H9 (cell line): ENCODE results near the gene UBIAD1. TPM values are rescaled to one million over a fixed set of nuclear protein-coding genes. Genes with fewer than 3 reads are reported as not detected.

Experiments
- DNase-seq: peaks from one replicate; pipeline ENCODE4 v3.0.0-alpha.2; 2017
- H2AFZ ChIP-seq: one replicate; pipeline ENCODE4 v1.6.1; 2013; ENCODE audit warnings: mild to moderate bottlenecking, low read length, control low read depth, moderate library complexity
- H2AK5ac ChIP-seq: 2 replicates; pipeline ENCODE4 v1.6.1; 2013; ENCODE audit warnings: low read length, control low read depth, mixed read lengths; ENCODE audit not compliant: insufficient read length
- H2BK120ac ChIP-seq: one replicate; pipeline ENCODE4 v1.6.1; 2013; ENCODE audit warnings: low read depth, mild to moderate bottlenecking, low read length, control low read depth, inconsistent platforms; ENCODE audit not compliant: poor library complexity, severe bottlenecking
- H2BK12ac ChIP-seq: 2 replicates; pipeline ENCODE4 v1.6.1; 2013; ENCODE audit warnings: low read length, control low read depth, mixed read lengths, low read depth; ENCODE audit not compliant: insufficient read length
- H2BK15ac ChIP-seq: 2 replicates; pipeline ENCODE4 v1.6.1; 2013; ENCODE audit warnings: low read depth, low read length, control low read depth
- H2BK20ac ChIP-seq: one replicate; pipeline ENCODE4 v1.6.1; 2013; ENCODE audit warnings: low read depth, mild to moderate bottlenecking, low read length, control low read depth, inconsistent platforms; ENCODE audit not compliant: poor library complexity, severe bottlenecking
- H2BK5ac ChIP-seq: 2 replicates; pipeline ENCODE4 v1.6.1; 2013; ENCODE audit warnings: low read length, control low read depth, mixed read lengths; ENCODE audit not compliant: insufficient read length
- H3K14ac ChIP-seq: 2 replicates; pipeline ENCODE4 v1.6.1; 2013; ENCODE audit warnings: low read length, control low read depth; ENCODE audit not compliant: insufficient read depth
- H3K18ac ChIP-seq: 2 replicates; pipeline ENCODE4 v1.6.1; 2013; ENCODE audit warnings: low read depth, mild to moderate bottlenecking, mixed read lengths, low read length, control low read depth; ENCODE audit not compliant: insufficient read length
- H3K23ac ChIP-seq: 2 replicates; pipeline ENCODE4 v1.6.1; 2013; ENCODE audit warnings: low read length, control low read depth, mixed read lengths, low read depth; ENCODE audit not compliant: insufficient read length
- H3K23me2 ChIP-seq: 2 replicates; pipeline ENCODE4 v1.6.1; 2013; ENCODE audit warnings: low read depth, mild to moderate bottlenecking, mixed read lengths, low read length, control low read depth; ENCODE audit not compliant: insufficient read length, poor library complexity, severe bottlenecking
- H3K27ac ChIP-seq: 2 replicates; pipeline ENCODE4 v1.5.1; 2013; ENCODE audit warnings: low read length, control low read depth, mixed read lengths, low read depth; ENCODE audit not compliant: insufficient read length
- H3K27me3 ChIP-seq: 2 replicates; pipeline ENCODE4 v1.6.1; 2013; ENCODE audit warnings: low read length, control low read depth, inconsistent platforms; ENCODE audit not compliant: insufficient read depth
- H3K4ac ChIP-seq: 2 replicates; pipeline ENCODE4 v1.6.1; 2013; ENCODE audit warnings: low read depth, mild to moderate bottlenecking, control low read depth, inconsistent platforms, low read length, moderate library complexity
- H3K4me1 ChIP-seq: 2 replicates; pipeline ENCODE4 v1.6.1; 2013; ENCODE audit warnings: low read length, control low read depth, inconsistent platforms; ENCODE audit not compliant: insufficient read depth
- H3K4me2 ChIP-seq: 2 replicates; pipeline ENCODE4 v1.6.1; 2013; ENCODE audit warnings: low read length, control low read depth, mixed read lengths; ENCODE audit not compliant: insufficient read length, insufficient read depth
- H3K56ac ChIP-seq: 2 replicates; pipeline ENCODE4 v1.6.1; 2013; ENCODE audit warnings: low read depth, mild to moderate bottlenecking, mixed read lengths, low read length, control low read depth; ENCODE audit not compliant: insufficient read length
- H3K79me1 ChIP-seq: 2 replicates; pipeline ENCODE4 v1.6.1; 2013; ENCODE audit warnings: low read depth, mild to moderate bottlenecking, moderate library complexity, low read length, control low read depth, inconsistent platforms; ENCODE audit not compliant: insufficient read depth, poor library complexity, severe bottlenecking
- H3K79me2 ChIP-seq: 2 replicates; pipeline ENCODE4 v1.6.1; 2013; ENCODE audit warnings: low read length, control low read depth, inconsistent platforms; ENCODE audit not compliant: insufficient read depth
- H3K9ac ChIP-seq: 2 replicates; pipeline ENCODE4 v1.6.1; 2013; ENCODE audit warnings: low read length, control low read depth, mixed read lengths; ENCODE audit not compliant: insufficient read length; ENCODE audit errors: extremely low read depth
- H3K9me3 ChIP-seq: one replicate; pipeline ENCODE4 v1.6.1; 2013; ENCODE audit warnings: low read depth, low read length, inconsistent platforms; ENCODE audit not compliant: control insufficient read depth
- H3T11ph ChIP-seq: one replicate; pipeline ENCODE4 v1.6.1; 2013; ENCODE audit warnings: mild to moderate bottlenecking, low read length, control low read depth, inconsistent platforms
- H4K20me1 ChIP-seq: one replicate; pipeline ENCODE4 v1.6.1; 2013; ENCODE audit not compliant: control insufficient read depth, insufficient read length, insufficient read depth
- H4K5ac ChIP-seq: 2 replicates; pipeline ENCODE4 v1.6.1; 2013; ENCODE audit warnings: low read depth, mild to moderate bottlenecking, mixed read lengths, low read length, control low read depth; ENCODE audit not compliant: insufficient read length
- H4K8ac ChIP-seq: replicated peaks from 2 replicates; pipeline ENCODE4 v1.6.1; 2013; ENCODE audit warnings: low read length, control low read depth, mixed read lengths, low read depth; ENCODE audit not compliant: insufficient read length
- H4K91ac ChIP-seq: 2 replicates; pipeline ENCODE4 v1.6.1; 2013; ENCODE audit warnings: low read depth, mild to moderate bottlenecking, moderate library complexity, mixed read lengths, low read length, control low read depth; ENCODE audit not compliant: insufficient read length
- H3K27ac Mint-ChIP-seq, 3 experiments: 2 replicates in 2 of 3; 3 replicates in 1 of 3; pipeline ENCODE4 v1.8.0; 2020 to 2021; ENCODE audit warnings: mixed read lengths in 3 of 3, mild to moderate bottlenecking in 1 of 3, moderate library complexity in 1 of 3
- H3K27me3 Mint-ChIP-seq: 2 replicates; pipeline ENCODE4 v1.8.0; 2021; ENCODE audit warnings: low read depth, mild to moderate bottlenecking, moderate library complexity, mixed read lengths
- H3K36me3 Mint-ChIP-seq, 3 experiments: 2 replicates in 2 of 3; 3 replicates in 1 of 3; pipeline ENCODE4 v1.8.0; 2020 to 2021; ENCODE audit warnings: low read depth in 3 of 3, mixed read lengths in 3 of 3; ENCODE audit not compliant: insufficient read depth in 1 of 3
- H3K4me1 Mint-ChIP-seq, 2 experiments: 2 replicates each; pipeline ENCODE4 v1.8.0; 2020; ENCODE audit warnings: mixed read lengths in 2 of 2
- H3K4me3 Mint-ChIP-seq, 2 experiments: 2 replicates in 1 of 2; 3 replicates in 1 of 2; pipeline ENCODE4 v1.8.0; 2020 to 2021; ENCODE audit warnings: mild to moderate bottlenecking in 2 of 2, mixed read lengths in 2 of 2, moderate library complexity in 1 of 2
- H3K9me3 Mint-ChIP-seq, 2 experiments: 2 replicates in 1 of 2; 3 replicates in 1 of 2; pipeline ENCODE4 v1.8.0; 2020; ENCODE audit warnings: mild to moderate bottlenecking in 2 of 2, mixed read lengths in 2 of 2, moderate library complexity in 1 of 2
- CTCF ChIP-seq: fragments of 200-600 bp; sonication (generic); conservative IDR thresholded peaks from 3 replicates; pipeline ENCODE4 v1.8.0; 2021; ENCODE audit warnings: antibody characterized with exemption, mild to moderate bottlenecking
- WGBS: extraction: QIAGEN DNeasy Blood & Tissue Kit; methylation state at CpG from one replicate; pipeline ENCODE4 v1.1.7; 2013; ENCODE audit warnings: missing lambda C conversion rate, low lambda C conversion rate, mixed read lengths; ENCODE audit not compliant: insufficient read length; ENCODE audit errors: extremely low coverage; 5-methylcytosine and 5-hydroxymethylcytosine counted together
- total RNA-seq: library from RNA; stranded (reverse); gene quantifications from 2 replicates; pipeline ENCODE4 v1.2.1, GENCODE V29; 2021

UBIAD1 gene
- total RNA-seq, 1 experiment from 2014 or later, result 30.2 TPM

- Histone ChIP-seq H3K79me1 (no peaks in the 10 kb centered on the region), H4K5ac (no peak overlapping the region), H4K8ac (no peak overlapping the region), H3K27ac (no peak overlapping the region), H4K20me1 (peaks cover 2% of the 10 kb centered on the region), H2BK5ac (no peak overlapping the region), H3T11ph (no peak overlapping the region), H2BK15ac (no peak overlapping the region), H3K27me3 (no peaks in the 10 kb centered on the region), H3K9me3 (no peaks in the 10 kb centered on the region), H3K79me2 (no peaks in the 10 kb centered on the region), H3K14ac (no peak overlapping the region), H2AFZ (no peak overlapping the region), H3K4ac (no peak overlapping the region), H3K56ac (no peak overlapping the region), H2BK120ac (no peak overlapping the region), H2BK12ac (no peak overlapping the region), H3K4me2 (no peak overlapping the region), H3K4me1 (no peaks in the 10 kb centered on the region), H3K18ac (no peak overlapping the region), H3K23ac (no peak overlapping the region), H3K23me2 (no peaks in the 10 kb centered on the region), H3K9ac (no peak overlapping the region), H4K91ac (no peak overlapping the region), H2BK20ac (no peak overlapping the region), H2AK5ac (no peak overlapping the region)
- no peaks in the 10 kb centered on the region for H3K9me3 Mint-ChIP-seq
- H3K36me3 Mint-ChIP-seq, result peaks cover 41 to 86% (median 81%) of the 10 kb centered on the region in 3 experiments; a peak in 6 of 7 replicates
- no peak for DNase-seq
- H3K27ac Mint-ChIP-seq, result peak overlapping the region in 1 of 3 experiments; percentile 64; a peak in 1 of 7 replicates
- H3K4me1 Mint-ChIP-seq, result no peaks in the 10 kb centered on the region
- TF ChIP-seq CTCF, result no peak
- H3K4me3 Mint-ChIP-seq, result no peak overlapping the region
- H3K27me3 Mint-ChIP-seq, result no peaks in the 10 kb centered on the region
- WGBS, result 100% methylated on average over 1 of the region's 4 CpGs
These were observed 43.8 kb upstream of the UBIAD1 start for GRCh38 chr1:11229203-11229602.
